Measurements from ENCODE around the gene SERPINA5.

DNA sequence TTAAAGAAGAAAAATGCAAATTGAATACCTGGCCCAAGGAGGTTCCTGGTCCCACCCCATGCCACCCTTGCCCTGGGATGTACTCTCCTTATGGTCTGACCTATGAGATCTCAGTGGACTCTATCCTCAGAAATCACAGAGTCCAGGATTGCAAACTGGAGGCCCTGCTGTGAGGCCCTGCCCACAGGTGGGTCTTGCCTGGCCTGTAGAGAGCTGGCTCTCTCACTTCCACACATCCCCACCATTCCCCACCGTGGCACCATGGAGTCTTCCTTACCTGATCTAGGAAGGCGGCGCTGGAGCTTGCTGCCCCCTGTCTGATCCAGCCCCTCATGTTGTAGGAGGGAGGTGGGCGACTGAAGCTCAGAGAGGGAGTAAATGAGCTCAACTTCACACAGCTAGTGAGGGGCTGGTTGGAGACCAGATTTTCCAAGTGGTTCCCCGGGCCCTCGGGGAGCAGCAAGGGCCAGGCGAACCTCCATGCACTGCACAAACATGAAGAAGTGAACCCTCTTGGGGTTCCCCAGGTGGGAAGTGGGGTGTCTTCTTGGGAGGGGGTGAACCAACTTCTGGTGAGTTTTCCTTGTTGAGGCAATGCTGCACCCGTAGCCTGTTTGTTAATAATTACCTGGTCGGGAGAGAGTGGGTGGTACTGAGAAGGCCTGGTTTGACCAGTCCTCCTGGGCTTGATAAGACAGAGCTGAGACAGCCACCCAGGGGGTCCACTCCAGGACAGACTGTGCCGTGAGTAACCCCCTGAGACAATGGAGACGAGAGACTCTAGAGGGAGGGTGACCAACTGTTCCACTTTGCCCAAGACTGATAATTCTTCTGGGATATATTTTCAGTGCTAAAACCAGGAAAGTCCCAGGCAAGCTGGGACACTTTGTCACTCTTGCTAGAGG is 20.2 kb upstream of the SERPINA5 start, which contains the start of gene SERPINA4:
- TF ChIP-seq, protein P1, sequence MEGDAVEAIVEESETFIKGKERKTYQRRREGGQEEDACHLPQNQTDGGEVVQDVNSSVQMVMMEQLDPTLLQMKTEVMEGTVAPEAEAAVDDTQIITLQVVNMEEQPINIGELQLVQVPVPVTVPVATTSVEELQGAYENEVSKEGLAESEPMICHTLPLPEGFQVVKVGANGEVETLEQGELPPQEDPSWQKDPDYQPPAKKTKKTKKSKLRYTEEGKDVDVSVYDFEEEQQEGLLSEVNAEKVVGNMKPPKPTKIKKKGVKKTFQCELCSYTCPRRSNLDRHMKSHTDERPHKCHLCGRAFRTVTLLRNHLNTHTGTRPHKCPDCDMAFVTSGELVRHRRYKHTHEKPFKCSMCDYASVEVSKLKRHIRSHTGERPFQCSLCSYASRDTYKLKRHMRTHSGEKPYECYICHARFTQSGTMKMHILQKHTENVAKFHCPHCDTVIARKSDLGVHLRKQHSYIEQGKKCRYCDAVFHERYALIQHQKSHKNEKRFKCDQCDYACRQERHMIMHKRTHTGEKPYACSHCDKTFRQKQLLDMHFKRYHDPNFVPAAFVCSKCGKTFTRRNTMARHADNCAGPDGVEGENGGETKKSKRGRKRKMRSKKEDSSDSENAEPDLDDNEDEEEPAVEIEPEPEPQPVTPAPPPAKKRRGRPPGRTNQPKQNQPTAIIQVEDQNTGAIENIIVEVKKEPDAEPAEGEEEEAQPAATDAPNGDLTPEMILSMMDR (IDR thresholded peaks at IDR 0.05): no peak
- TF ChIP-seq EP300 (IDR thresholded peaks at IDR 0.05; ENCODE audit: low read depth): no peak
